Transverse colon (tissue), 4 donors: ENCODE results near the gene DSCAM. TPM values are rescaled to one million over a fixed set of nuclear protein-coding genes. Genes with fewer than 3 reads are reported as not detected.
"Not testable (repeated sequence)": the region's sequence is repeated elsewhere in the genome, so short reads cannot be mapped to it uniquely, and the experiment has no call there.

Experiments
- DNase-seq: peaks from one replicate; pipeline ENCODE4 v3.0.0-alpha.2; 2019
- H3K27ac ChIP-seq, 4 donors: fragments of 200-600 bp; sonication (generic); 2 replicates each; pipeline ENCODE4 v1.5.1; 2016 to 2018; ENCODE audit warnings: inconsistent platforms in 4 of 4
- H3K27me3 ChIP-seq: fragments of 200-600 bp; sonication (generic); 2 replicates; pipeline ENCODE4 v1.5.1; 2017; ENCODE audit warnings: inconsistent platforms
- H3K36me3 ChIP-seq, 4 donors: fragments of 200-600 bp; sonication (generic); 2 replicates each; pipeline ENCODE4 v1.5.1; 2017 to 2019; ENCODE audit warnings: inconsistent platforms in 4 of 4
- H3K4me1 ChIP-seq, 4 donors: fragments of 200-600 bp; sonication (generic); 2 replicates each; pipeline ENCODE4 v1.5.1; 2017 to 2020; ENCODE audit warnings: inconsistent platforms in 4 of 4
- H3K4me3 ChIP-seq, 4 donors: fragments of 200-600 bp; sonication (generic); 1 replicate in 1 of 4; 2 replicates in 3 of 4; pipeline versions ENCODE4 v1.5.1 to v1.6.1; 2017 to 2019; ENCODE audit warnings: inconsistent platforms in 4 of 4
- H3K9me3 ChIP-seq, 2 donors: fragments of 200-600 bp; sonication (generic); 2 replicates each; pipeline ENCODE4 v1.5.1; 2017 to 2019; ENCODE audit warnings: inconsistent platforms in 2 of 2
- CTCF ChIP-seq, 5 experiments: fragments of 200-600 bp in 3 of 5; fragments of 450-650 bp in 2 of 5; sonication (generic) in 3 of 5; IDR thresholded peaks; 1 replicate in 2 of 5; 2 replicates in 3 of 5; pipeline ENCODE4 v1.5.1; 2016 to 2017; ENCODE audit warnings: antibody characterized with exemption in 5 of 5, inconsistent platforms in 3 of 5, mild to moderate bottlenecking in 2 of 5, moderate library complexity in 1 of 5
- EP300 ChIP-seq: sonication (generic); formaldehyde crosslinking; IDR thresholded peaks from one replicate; pipeline ENCODE4 v1.6.1; 2017; ENCODE audit warnings: antibody characterized with exemption, low read depth
- POLR2A ChIP-seq: fragments of 450-650 bp; IDR thresholded peaks from one replicate; pipeline ENCODE4 v1.6.1; 2016; ENCODE audit warnings: antibody characterized with exemption, mild to moderate bottlenecking, moderate library complexity
- POLR2AphosphoS5 ChIP-seq, 3 donors: sonication (generic); formaldehyde crosslinking; IDR thresholded peaks; one replicate each; pipeline ENCODE4 v1.6.1; 2016; ENCODE audit warnings: antibody characterized with exemption in 3 of 3
- WGBS, 2 donors: methylation state at CpG; one replicate each; pipeline ENCODE4 v1.1.5; 2018; ENCODE audit warnings: low coverage in 1 of 2; 5-methylcytosine and 5-hydroxymethylcytosine counted together
- in situ Hi-C, 4 donors: fragments of 200-750 bp; cut with MboI; loops; one replicate each; pipeline versions ENCODE4 v1.15.0 to v1.15.1; 2017; ENCODE audit warnings: low sequenced_read_pairs in 3 of 4, low pct_ligation_motif_present in 1 of 4, low pct_unique_long_range_greater_than_20kb in 1 of 4
- intact Hi-C: fragments of 100-400 bp; cut with DNase I; formaldehyde crosslinking; loops from one replicate; pipeline ENCODE4 v1.15.1; 2023; ENCODE audit warnings: low total_unique reads
- total RNA-seq, 4 donors: library from RNA; depleted of rRNA; stranded (reverse); fragments of >200 nt; gene quantifications; one replicate each; pipeline ENCODE4 v1.1.0, GENCODE V29; 2016

Gene DSCAM
- total RNA-seq, 4 donors from 2014 or later, result 0.16 TPM; not detected in 3

GRCh38 chr21:40187244-40187643 lies 659.7 kb downstream of the DSCAM start:
- Histone ChIP-seq H3K27ac (no peak overlapping the region), H3K9me3 (no peaks in the 10 kb centered on the region), H3K4me1 (no peaks in the 10 kb centered on the region), H3K36me3 (no peaks in the 10 kb centered on the region), H3K4me3 (no peak overlapping the region), H3K27me3 (no peaks in the 10 kb centered on the region)
- no peak for TF ChIP-seq POLR2AphosphoS5 (IDR thresholded peaks at IDR 0.05)
- TF ChIP-seq POLR2A, result no peak
- TF ChIP-seq EP300, result no peak
- no peak for TF ChIP-seq CTCF (IDR thresholded peaks at IDR 0.05)
- WGBS, 2 donors, result 76 to 92% methylated on average over 1 to 6 of the region's 6 CpGs
- DNase-seq, result no peak
- intact Hi-C loops (no loop called here), in situ Hi-C loops (no loop called here)

- intact Hi-C loops (no loop called here), in situ Hi-C loops (no loop called here)
- H3K27ac ChIP-seq, result no peak overlapping the region
- no peaks in the 10 kb centered on the region for H3K9me3 ChIP-seq
- TF ChIP-seq CTCF (IDR thresholded peaks at IDR 0.05) (no peak), EP300 (no peak)
- no peaks in the 10 kb centered on the region for H3K36me3 ChIP-seq
- no peaks in the 10 kb centered on the region for H3K27me3 ChIP-seq
- no peak overlapping the region for H3K4me3 ChIP-seq
- no peaks in the 10 kb centered on the region for H3K4me1 ChIP-seq
- no peak for DNase-seq
- 16 to 25% methylated on average over 5 to 6 of the region's 6 CpGs for WGBS, 2 donors
Measured at GRCh38 chr21:40186045-40186444, 660.9 kb downstream of the DSCAM start.

- Histone ChIP-seq H3K36me3 (no peaks in the 10 kb centered on the region), H3K4me1 (no peaks in the 10 kb centered on the region), H3K27ac (no peak overlapping the region), H3K4me3 (no peak overlapping the region), H3K27me3 (no peaks in the 10 kb centered on the region), H3K9me3 (no peaks in the 10 kb centered on the region)
- no peak for DNase-seq
- WGBS, 2 donors, result 92% methylated on average over 8 of the region's 8 CpGs; no CpG with 5 or more reads in 1 of the 2 donors
- intact Hi-C loops, result no loop called here
- TF ChIP-seq CTCF (IDR thresholded peaks at IDR 0.05), result no peak
- no peak for TF ChIP-seq POLR2AphosphoS5 (IDR thresholded peaks at IDR 0.05)
- TF ChIP-seq POLR2A, result no peak
- no peak for TF ChIP-seq EP300
- in situ Hi-C loops, result no loop called here
Measured at GRCh38 chr21:40185208-40185607, 661.8 kb downstream of the DSCAM start.

- peak; percentile 20 for DNase-seq
- not testable (repeated sequence) for H3K36me3 ChIP-seq
- 86 to 95% methylated on average over 6 to 14 of the region's 19 CpGs for WGBS, 2 donors
Measured at GRCh38 chr21:40182491-40182890, 664.5 kb downstream of the DSCAM start.

GRCh38 chr21:40179166-40179565 lies 667.8 kb downstream of the DSCAM start:
- Histone ChIP-seq H3K4me1 (no peaks in the 10 kb centered on the region), H3K27ac (no peak overlapping the region), H3K9me3 (no peaks in the 10 kb centered on the region), H3K27me3 (no peaks in the 10 kb centered on the region), H3K36me3 (no peaks in the 10 kb centered on the region), H3K4me3 (no peak overlapping the region)
- DNase-seq, result no peak
- TF ChIP-seq CTCF (IDR thresholded peaks at IDR 0.05) (no peak), POLR2A (no peak), POLR2AphosphoS5 (IDR thresholded peaks at IDR 0.05) (no peak), EP300 (no peak)
- in situ Hi-C loops, result no loop called here
- intact Hi-C loops, result no loop called here
- 39 to 72% methylated on average over 2 to 5 of the region's 5 CpGs for WGBS, 2 donors

More at GRCh38 chr21:40182491-40182890, 664.5 kb downstream of the DSCAM start:
- H3K9me3 ChIP-seq, intact Hi-C loops, H3K4me3 ChIP-seq, H3K27ac ChIP-seq, H3K4me1 ChIP-seq, in situ Hi-C loops, H3K27me3 ChIP-seq: not testable (repeated sequence)
